Stimulated activated CD8-positive, alpha-beta memory T cell treated with anti-CD3 and anti-CD28 coated beads, Interleukin-12 subunit alpha, Interleukin-12 subunit beta, amount 100 ng/mL, for 24 hours (primary cell): ENCODE measurements around the gene PRPF40B.
A peak's percentile ranks its signal among the peaks of the same experiment; 100 is the strongest.
"Not testable (repeated sequence)": the region's sequence is repeated elsewhere in the genome, so short reads cannot be mapped to it uniquely, and the experiment has no call there.

Experiments
- DNase-seq: peaks from one replicate; pipeline ENCODE4 v3.0.0-alpha.2; 2020; ENCODE audit errors: extremely low read depth

PRPF40B gene

GRCh38 chr12:49623142-49623904 lies at the start of gene PRPF40B:
PRPF40B (plus strand) TSS chr12:49623561; CDS start chr12:49623591, 30 bp downstream.
- peak; percentile 58 for DNase-seq

- no peak for DNase-seq
These were observed 45.6 kb upstream of the PRPF40B start for GRCh38 chr12:49577589-49578315.

DNA sequence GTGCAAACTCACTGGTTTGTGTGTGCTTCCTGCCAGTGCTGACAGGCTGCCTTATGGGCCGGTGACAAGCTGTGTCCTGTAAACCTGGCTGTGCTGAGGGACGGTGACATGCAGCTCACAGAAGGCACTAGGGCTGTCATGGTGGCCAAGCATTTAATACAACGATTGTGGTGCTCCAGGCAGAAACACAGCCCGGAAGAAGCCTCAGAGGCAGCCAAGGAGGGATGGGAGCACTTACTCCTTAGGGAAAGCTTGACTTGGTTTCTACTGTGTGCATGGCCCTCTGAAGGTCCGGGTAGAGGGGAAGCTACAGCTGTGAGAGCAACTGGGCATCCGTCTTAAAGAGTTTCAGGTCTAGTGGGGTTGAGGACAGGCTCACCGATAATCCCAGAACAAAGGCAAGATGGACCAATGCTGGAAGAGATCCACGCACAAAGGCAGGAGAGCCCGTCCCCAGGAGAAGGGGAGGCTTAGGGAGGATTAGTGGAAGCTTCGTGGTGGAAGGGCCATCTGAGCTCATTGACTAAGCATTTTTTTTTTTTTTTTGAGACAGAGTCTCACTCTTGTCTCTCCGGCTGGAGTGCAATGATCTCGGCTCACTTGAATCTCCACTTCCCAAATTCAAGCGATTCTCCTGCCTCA lies 44.8 kb upstream of the PRPF40B start:
- no peak for DNase-seq

DNA sequence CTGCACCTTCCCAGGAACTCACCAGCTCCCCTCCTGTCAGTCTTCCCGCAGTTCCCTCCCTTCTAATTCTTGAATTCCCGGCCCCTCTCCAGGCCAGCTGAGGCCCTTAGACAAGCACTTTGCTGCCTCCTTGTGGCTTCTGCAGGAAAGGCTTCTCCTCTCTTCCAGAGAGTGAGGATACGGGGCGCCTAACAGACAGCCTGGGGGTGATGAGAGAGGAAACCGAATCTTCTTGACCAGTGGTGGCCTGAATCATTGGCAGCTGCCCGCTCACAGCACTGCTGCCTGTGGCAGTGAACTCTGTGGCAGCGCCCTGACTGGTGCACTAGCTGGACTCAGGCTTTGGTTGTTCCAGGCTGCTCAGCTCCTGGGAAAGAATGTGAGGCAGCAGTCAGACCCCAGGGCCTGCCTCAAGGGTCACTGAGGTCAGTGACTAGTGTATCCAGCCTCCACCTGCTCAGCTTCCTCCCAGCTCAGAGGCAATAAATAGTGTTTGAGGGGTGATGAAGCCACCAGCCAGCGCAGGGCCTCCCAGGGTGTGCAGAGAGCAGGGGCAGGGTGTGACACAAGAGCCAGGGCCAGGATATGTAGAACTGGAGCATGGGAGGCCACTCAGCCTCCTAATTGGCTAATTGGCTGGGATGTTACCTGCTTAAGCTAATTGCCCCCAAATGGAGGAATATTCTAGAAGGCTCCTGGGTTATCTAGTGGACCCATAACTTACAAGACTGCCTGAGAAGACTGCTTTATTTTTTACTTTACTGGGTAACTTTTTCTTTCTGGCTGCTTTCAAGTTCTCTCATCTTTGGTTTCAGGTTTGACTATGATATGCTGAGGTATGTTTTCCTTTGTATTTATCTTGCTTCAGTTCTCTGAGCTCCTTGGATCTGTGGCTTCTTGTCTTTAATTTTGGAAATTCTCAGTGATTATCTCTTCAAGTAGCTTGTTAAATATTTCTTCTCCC lies 42.5 kb upstream of the PRPF40B start:
- DNase-seq, result no peak

DNA sequence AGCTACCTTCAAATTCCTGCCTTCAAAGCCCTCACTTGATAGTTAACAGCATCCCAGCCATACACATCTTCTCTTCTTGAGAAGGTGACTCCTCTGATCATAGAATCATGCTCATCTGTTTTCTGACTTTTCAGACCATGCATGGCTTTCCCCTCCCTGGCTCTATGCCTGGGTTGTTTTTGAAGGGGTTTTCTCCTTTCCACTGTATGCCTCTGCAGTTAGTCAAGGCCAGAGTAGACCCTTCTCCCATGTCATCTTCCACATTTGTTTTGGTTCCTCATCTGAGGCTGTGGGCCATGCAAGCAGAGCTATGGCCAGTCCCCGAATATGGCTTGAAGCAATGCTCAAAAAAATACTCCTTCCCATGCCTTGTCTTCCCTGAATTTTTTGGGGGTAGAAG lies 41.2 kb upstream of the PRPF40B start:
- DNase-seq, result no peak

DNA sequence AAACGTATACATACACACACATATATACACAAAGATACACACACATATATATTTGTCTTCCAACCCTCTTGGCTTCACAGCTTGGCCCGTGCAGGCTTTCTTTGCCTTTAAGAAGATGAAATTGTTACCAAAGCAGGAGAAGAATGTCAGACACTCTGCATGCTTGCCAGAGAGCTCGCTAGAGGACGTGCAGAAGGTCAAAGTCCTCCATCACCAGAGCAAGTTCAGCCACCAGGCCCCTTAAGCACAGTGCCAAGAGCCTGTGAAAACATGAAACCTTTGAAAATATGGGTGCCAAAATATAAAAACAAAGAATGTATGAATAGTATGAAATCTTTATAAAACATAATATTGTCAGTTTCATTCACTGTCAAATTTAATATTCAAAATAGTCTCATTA lies 40.5 kb upstream of the PRPF40B start:
- DNase-seq, result no peak

- DNase-seq, result no peak
These were observed 39.8 kb upstream of the PRPF40B start for GRCh38 chr12:49583366-49584094.

DNA sequence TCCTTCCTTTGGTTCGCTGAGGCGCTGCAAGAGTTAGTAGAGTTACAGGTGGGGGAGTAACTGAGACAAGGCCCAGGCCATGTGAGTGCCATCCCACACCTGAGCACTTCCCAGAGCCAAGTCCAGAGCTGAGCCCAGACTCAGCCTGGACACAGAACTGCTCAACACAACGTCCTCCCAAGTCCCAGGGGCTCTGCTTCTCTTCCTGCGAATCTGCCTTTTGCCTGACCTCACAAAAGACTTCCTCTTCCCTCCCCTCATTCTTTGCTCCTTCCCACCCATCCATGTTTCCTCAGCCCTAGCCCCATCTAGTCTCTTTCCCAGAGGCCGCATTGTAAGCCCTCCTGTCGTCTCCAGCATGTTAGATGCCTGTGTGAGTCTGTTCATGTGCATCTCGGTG lies 38.8 kb upstream of the PRPF40B start:
- DNase-seq, result no peak

GRCh38 chr12:49585477-49586459 lies 37.6 kb upstream of the PRPF40B start:
- no peak for DNase-seq

DNA sequence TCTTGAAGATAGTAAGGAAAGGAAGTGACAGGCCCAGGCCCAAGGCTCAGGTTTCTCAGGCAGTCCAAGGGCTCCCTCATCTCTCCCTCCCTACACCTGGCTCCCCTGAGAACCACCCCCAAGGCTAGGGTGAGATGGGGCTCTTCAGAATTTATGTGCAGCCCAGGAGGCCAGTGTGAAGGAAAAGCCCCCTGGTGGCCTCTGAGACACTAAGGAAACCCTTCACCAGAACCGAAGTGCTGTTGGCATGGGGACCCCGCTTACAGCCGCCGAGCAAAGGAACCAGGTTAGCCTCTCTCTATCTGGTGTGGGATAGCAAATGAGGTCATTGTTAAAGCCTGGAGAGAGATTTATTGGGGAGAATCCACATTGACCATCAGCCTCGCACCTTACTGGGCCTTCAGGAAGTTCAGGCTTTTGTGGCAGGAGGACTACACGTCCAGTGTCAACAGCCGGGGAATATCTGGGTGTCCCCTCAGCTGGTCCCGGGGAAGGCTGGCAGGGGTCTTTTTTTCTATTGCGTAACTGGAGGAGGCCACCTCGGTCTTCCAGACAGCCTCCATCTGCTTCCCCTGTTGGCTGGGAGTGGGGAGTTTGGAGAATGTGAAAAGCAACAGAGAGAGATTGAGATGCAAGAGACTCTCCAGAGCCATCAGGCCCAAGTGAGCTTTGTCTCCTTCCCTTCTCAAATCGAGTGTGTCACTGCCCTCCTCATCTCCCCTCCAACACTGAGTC lies 36.0 kb upstream of the PRPF40B start:
- no peak for DNase-seq

DNA sequence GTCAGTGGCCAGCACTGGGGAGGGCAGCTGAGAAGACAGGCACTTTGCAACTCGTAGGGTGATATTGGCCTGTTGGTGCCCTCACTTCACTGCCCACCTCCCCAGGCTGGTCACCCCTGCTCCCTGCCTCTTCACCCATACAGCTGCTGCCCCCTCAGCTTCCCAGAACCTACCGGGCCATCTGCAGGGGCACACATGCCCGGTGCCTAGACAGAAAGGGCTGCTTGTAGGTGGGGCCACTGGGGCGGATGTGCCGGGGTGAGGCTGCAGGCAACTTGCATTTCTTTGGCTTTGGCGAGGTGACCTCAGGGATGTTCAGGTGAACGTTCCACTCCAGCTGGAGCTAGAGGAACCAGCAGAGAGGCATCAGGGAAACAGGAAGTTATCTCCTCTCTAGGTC lies 35.1 kb upstream of the PRPF40B start:
- no peak for DNase-seq

- no peak for DNase-seq
These were observed 34.4 kb upstream of the PRPF40B start for GRCh38 chr12:49588721-49589516.

- DNase-seq, result no peak
These were observed 24.8 kb upstream of the PRPF40B start for GRCh38 chr12:49598527-49598926.

DNA sequence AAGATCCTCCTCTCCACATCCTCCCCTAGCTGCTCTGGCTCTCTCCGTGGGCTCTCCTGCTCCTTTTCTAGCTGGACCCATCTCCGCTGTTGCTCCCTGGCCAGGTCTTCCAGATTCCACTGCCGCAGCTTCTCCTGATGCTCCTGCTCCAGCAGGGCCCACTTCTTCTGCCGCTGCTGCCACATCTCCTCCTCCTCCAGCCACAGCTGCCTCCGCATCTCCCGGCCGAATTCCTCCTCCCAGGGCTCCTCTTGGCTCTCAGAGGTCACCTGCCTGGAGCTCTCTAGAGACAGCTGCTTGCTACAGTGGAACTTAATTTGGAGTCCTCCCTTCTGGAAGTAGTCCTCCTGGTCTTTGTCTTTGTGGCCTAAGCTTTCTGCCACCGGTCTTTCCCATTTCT lies 23.4 kb upstream of the PRPF40B start:
- no peak for DNase-seq

- DNase-seq, result no peak
These were observed 19.6 kb upstream of the PRPF40B start for GRCh38 chr12:49603721-49604120.

DNA sequence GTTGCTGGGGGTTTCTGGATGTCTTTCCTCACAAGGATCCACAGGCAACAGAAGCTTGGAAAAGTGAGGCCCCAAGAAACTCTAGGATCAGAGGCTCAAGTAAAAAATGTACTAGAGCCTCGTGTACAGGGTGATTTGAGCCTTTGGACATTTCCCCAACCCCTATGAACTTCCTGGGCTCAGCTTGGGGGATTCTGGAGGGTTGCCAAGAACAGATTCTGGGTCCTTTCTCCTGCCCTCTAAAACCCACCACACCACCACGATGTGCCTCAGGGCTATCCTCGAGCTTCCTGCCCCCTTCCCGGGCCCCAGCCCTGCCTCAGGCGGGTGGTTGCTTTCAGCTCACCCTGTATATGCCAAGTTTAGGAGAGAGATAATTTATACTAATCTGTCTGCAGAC lies 18.5 kb upstream of the PRPF40B start:
- no peak for DNase-seq

- not testable (repeated sequence) for DNase-seq
These were observed 17.8 kb upstream of the PRPF40B start, which contains the start of gene FAM186B for GRCh38 chr12:49605539-49605938. FAM186B (minus strand) TSS chr12:49605639; CDS start chr12:49605477, 162 bp downstream.
